Hematopoietic multipotent progenitor cell treated with erythropoietin and hydrocortisone succinate and interleukin-3 and kit ligand, for 15 days (in vitro differentiated cells): ENCODE measurements around the gene ANO2.
"Not testable (repeated sequence)": the region's sequence is repeated elsewhere in the genome, so short reads cannot be mapped to it uniquely, and the experiment has no call there.

Experiments used
- DNase-seq: peaks from one replicate; pipeline ENCODE4 v3.0.0-alpha.2; 2015; ENCODE audit warnings: low spot score

Gene ANO2

GRCh38 chr12:5665615-5666014, 279.4 kb downstream of the ANO2 start:
- DNase-seq: no peak

DNA sequence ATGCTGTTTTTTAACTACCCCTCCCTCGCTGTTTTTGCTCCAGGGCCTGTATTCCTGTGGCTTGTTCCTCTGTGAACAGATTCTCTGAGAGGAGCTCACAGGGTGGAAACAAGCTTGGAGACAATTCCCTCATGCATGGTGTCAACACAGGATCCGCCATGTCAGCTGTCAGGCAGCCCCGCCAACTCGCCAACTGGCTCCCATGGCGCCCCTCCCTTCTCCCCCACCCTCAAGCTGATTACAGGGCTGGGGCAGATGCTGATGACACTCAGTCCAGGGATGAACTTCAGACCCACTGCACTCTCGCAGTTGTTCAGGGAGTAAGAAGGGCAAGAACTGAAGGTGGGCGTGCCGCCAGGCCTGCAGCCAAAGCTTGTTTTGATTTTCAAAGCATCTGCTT, 283.2 kb downstream of the ANO2 start:
- DNase-seq: no peak

DNA sequence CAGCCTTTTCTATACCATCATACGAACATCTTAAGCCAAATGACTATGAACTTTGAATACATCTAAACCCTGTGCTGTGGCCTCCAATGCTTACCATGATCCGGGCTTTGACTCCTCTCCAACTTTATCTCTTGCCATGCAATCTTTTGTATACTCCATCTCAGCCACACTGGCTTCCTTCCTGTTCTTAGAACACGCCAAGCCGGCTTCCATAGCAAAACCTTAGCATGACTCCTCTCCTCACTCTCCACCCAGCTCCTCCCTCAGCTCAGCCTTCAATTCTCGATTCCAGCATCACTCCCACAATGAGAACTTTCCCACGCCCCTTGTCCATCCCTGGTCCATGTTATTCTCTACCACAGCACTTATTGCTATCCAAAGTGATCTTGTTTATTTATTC, 284.8 kb downstream of the ANO2 start:
- no peak for DNase-seq

- DNase-seq: not testable (repeated sequence)
Observed at GRCh38 chr12:5658339-5658941, 286.6 kb downstream of the ANO2 start.

- DNase-seq: no peak
Observed at GRCh38 chr12:5656836-5657235, 288.2 kb downstream of the ANO2 start.

DNA sequence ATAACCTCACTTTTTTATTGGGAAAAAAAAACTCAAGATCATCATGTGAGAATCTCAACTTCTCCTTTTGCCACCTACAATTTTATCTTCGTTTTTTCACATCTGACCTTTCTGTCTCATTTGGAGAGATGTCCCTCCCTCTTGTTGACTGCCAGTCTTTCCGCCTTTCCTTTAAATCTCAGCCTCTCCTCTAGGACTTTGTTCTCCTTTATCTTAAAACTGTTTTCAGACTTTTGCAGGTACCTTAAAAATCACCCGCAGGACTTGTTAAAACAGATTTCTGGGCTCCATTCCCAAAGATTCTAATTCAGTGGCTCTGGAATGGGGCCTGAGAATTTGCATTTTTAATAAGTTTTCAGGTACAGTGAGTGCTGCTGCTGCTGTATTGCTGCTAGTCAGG, 289.9 kb downstream of the ANO2 start:
- DNase-seq: no peak

GRCh38 chr12:5654019-5654418, 291.0 kb downstream of the ANO2 start:
- no peak for DNase-seq

DNA sequence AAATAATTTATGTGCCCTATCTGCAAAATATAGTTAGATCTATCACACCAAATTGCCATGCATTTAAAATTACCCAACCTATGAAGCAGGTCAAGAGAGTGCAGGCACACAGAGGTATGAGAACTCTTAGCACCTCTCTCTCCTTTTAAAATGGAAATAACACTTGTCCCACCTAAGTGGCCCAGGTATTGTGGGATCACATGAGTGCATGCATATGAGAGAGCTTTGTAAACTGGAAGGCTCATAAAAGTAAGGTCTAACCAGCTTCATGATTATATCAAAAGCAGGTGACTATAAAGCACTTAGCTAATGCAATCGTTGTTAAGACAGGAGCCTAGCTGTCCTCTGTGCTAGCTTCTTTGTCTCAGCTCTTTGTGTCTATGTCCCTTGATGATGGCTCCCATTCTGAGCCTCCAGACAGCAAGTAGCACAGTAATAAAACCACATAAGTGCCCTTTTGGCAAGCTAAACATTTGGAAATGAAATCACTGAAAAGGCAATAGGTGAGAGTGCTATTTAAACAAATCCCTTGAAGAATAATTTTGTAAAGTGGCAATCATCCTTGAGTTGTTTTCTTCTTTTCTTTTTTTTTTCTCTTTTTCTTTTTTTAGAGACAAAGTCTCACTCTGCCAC, 294.1 kb downstream of the ANO2 start:
- DNase-seq: no peak

DNA sequence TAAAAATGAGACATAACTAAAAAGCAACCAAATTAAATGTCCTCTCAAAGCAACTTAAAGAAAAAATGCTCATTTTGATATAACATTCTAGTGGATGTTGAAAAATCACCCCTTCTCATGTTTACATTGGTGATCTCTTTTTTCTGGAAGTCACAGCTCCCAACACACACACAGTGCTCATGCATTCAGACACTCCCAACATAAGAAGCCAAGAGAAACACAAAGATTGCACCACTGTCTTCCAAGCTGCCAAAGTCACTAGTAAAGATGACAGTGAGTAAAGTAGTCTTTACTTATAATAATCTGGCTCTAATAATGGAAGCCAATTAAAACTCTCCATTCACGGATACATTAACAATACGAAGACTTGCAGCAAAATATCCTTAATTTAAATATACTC, 294.8 kb downstream of the ANO2 start:
- no peak for DNase-seq

DNA sequence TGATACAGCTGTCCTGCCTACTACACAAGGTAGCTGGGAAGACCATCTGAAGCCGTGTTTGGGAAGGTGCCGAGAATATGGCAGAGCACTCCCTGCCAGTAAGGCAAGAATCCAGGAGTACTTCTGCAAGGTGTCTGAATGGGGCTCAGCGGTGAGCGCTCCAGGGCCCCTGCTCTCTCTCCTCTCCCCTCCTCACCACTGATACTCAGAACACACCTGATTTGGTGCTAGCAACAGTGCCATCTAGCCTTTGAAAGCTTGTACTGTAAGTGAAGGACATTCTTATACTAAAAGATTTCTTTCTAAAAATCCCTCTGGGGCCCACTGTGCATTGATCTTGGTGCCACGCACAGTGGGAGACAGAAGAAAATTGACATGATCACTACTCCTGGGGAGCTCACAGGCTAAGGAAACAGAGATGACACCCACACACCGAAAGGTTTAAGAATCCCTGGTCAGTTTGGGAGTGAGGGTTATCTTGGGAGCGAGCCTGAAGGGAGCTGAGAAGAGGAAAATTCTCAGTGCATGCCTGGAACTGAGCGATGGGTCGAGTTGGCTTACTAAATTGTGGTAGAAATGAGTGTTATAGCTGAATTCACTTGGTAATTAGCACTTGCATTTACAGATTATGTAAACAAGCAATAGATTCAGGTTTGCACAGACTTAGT, 296.2 kb downstream of the ANO2 start:
- DNase-seq: no peak

DNA sequence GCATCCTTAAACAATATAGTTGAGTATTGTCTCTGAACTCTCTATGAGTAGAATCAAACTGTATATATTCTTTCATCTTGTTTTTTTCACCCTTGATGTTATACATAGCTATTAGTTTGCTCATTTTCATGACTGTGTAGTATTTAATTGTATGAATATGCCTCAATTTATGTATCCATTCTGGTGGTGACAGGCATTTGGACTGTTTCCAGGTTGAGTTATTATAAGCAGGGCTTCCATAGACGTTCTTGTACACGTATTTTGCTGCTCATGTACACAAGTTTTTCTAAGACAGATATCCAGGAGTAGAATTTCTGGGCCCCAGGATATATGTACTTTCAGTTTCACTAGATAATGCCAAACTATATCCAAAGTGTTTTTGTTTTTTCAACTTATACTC, 301.8 kb downstream of the ANO2 start:
- DNase-seq: no peak

DNA sequence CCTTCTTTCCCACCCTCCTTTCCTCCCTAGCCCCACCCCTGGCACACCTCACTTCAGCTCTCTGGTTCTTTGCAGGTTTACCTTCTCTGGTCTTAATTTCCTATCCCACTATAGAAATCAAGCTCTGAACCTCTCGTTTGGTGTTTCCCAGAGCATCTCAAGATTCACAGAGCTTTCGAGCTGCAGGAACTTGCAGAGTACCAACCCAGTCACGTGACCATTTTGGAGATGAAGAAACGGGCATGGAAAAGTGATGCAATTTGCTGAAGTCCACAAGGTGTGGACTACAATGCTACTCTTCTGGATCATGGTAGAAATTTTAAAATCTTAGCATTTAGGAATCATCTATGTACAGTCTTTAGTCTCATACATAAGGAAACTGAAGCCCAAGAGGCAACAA, 307.4 kb downstream of the ANO2 start:
- DNase-seq: no peak

DNA sequence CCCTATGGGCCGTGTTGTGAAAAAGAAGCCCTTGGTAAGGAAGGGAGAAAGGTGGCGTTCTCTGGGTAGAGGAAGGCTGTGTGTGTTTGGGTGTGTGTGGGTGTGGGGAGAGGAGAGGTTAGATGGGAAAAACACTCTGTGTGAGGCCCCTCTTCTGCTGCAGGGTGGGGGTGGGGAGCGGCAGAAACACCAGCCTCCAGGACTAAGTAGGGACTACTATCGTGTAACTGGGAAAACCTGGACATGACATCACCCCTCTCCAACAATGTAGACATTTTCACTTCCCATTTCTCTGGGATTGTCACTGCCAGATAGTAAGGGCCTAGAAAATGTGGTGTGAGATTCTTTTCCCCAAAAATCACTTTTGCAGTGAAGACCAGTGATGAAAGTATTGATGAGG, 308.2 kb downstream of the ANO2 start:
- no peak for DNase-seq

GRCh38 chr12:5633106-5633505, 312.0 kb downstream of the ANO2 start:
- no peak for DNase-seq

GRCh38 chr12:5632453-5632852, 312.6 kb downstream of the ANO2 start:
- DNase-seq: no peak

DNA sequence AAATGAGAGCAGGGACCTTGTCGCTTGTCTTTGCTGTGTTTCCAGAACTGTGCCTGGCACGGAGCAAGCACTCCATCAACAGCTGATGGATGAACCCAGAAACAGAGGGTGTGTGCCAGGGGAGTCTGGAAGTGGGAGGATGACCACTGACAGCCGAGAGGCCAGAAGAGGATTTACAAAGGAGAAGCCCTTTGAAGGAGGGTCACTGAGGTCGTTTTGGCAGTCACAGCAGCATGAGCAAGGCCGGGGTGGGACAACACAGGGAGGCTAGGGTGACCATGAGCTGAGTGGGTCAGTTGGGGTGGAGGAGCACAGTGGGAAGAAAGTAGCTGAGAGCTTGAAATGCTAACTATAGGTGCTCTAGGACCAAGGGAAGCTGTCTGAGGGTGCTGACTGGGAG, 313.6 kb downstream of the ANO2 start:
- no peak for DNase-seq

- DNase-seq: no peak
Observed at GRCh38 chr12:5630726-5631125, 314.3 kb downstream of the ANO2 start.

GRCh38 chr12:5628501-5628900, 316.6 kb downstream of the ANO2 start:
- no peak for DNase-seq

DNA sequence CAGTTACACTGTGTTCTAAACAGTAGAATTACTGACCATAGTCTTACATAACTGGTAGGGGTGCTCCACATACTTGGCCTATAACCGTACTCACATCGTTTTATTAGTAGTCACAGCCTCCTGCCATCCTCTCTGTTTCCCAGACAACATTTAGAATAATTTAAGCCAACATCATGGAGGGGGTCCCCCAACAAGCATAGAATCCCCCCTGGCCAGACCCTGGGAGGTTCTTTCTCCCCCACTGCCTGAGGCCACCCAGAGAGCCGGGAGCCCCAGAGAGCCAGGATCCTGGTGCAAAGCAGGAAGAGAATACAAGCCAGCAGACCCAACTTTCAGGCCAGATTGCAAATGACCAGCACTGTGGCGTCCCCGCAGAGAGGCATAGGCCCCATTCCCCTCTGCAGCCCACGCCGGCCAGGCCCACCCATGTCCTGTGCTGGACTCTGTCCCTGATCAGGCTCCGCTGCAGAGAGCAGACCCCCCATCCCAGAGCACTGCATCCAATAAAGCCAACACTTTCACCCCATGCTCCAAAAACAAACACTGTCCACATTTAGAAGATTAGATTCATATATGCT, 317.9 kb downstream of the ANO2 start:
- DNase-seq: no peak

DNA sequence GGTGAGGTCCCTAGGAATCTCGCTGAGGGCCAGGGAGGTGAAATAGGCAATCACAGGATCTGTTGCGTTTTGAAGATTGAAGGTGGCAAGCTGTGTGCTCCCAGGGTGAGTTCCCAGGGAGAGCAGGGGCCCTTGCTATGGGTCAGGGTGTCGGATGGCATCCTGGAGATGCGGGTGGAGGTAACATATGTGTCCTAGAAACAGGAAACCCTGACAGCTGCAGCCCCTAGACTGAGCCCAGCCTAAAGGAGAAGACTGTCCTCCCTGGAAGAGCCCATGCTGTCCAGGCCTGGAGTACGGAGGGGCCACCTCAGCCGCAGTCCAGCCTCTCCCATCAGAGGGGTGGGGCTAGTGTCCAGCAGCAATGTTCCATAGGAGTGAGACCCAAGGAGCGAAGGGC, 318.9 kb downstream of the ANO2 start:
- DNase-seq: no peak

DNA sequence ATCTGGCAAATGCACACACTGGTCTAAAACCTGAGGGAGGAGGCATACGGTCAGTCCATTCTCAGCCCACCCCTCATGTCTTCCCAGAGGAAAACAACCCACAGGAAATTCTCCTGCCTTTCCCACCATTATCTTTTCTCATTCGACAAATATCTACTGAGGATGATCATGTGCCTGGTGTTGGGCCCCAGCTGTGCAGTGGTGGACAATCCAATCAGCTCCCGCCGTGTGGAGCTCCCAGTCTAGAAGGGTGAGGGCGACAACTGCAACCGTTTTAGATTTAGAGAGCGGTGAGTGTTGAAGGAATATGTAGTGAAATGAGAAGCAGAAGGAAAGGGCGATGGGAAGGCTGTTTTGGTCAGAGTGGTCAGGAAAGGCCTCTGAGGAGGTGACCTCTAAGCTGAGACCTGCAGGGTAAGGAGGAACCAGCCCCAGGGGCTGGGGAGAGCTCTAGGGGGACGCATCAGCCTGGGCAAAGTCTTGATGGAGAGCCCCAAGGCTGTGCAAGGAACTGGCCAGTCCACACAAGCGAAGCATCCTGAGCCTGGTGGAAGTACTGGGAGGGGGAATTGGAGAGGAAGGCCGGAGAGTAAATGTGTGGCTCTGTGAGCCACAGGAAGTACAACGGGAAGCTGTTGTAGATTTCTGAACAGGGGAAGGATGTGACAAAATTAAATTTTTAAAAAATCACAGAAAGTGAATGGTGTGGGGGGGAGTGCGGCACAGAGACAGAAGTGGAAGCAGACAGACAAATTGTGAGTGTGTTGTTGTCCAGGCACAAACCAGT, 320.4 kb downstream of the ANO2 start:
- DNase-seq: no peak

- DNase-seq: no peak
Observed at GRCh38 chr12:5623411-5623810, 321.6 kb downstream of the ANO2 start.

DNA sequence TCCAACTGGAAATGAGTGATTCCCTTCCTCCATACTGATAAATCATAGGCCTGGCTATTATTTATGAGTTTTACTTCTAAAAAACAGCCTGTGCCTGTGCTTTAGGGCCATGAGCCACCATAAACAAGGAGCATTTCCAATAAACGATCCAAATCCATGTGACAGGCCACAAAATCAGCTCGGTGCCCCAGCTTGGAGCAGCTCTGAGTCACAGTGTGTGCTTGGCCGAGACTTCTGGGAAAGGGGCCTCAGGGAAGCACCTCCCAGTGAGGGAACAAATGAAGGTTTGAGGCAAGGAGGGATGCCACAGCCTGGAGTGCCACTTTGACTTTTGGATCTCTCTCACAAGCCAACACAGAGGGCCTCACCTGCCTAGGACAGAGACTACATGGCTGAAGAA, 322.8 kb downstream of the ANO2 start:
- DNase-seq: no peak
